Peyer's patch (tissue), 4 donors: ENCODE data around the gene HDAC4.

Experiments
- CTCF ChIP-seq, 6 experiments: fragments of 450-650 bp in 4 of 6; fragments of 200-600 bp in 2 of 6; sonication (generic) in 1 of 6; IDR thresholded peaks; one replicate each; pipeline ENCODE4 v1.5.1; 2017 to 2019; ENCODE audit warnings: antibody characterized with exemption in 6 of 6, mild to moderate bottlenecking in 3 of 6, moderate library complexity in 1 of 6
- POLR2A ChIP-seq, 2 donors: fragments of 450-650 bp; IDR thresholded peaks; one replicate each; pipeline ENCODE4 v1.5.1; 2017; ENCODE audit warnings: antibody characterized with exemption in 2 of 2, mild to moderate bottlenecking in 2 of 2, moderate library complexity in 2 of 2

- no peak for TF ChIP-seq CTCF (IDR thresholded peaks at IDR 0.05)
- no peak for TF ChIP-seq POLR2A (IDR thresholded peaks at IDR 0.05)
Measured at GRCh38 chr2:239306274-239307220, 94.3 kb downstream of the HDAC4 start.
